Measurements from ENCODE around the gene CLEC16A. TPM values are rescaled to one million over a fixed set of nuclear protein-coding genes. Genes with fewer than 3 reads are reported as not detected.

CLEC16A gene
- total and polyA plus RNA-seq, 2 donors (not counting 1 experiment from before 2014, with no cell fraction given): 21.9 to 79.5 TPM

DNA sequence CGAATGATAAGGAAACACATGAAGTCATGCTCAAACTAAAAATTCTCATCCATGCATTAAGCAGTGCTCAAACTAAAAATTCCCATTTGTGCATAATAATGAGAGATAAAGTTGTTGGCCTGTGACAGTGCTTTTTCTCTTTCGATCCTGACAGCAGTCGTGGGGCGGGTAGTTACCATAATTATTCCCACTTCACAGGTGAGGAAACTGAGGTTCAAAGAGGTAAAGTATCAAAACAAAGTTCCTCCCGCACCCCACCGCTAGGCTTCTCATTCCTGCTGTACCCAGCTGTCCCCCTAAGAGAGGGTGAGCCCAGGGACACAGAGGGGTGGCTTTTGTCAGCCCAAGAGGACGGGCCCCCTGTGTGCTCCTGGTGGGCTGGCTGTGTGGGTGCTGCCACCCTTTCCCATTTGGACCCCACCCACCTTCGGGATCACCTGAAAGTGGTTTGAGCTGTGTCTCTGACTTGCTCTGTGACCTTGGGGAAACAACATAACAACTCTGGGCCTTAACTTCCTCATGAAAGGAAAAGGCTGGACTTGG, 92.6 kb downstream of the CLEC16A start:
- TF ChIP-seq EZH2 (IDR thresholded peaks at IDR 0.05; ENCODE audit: borderline replicate concordance, insufficient read depth, low read depth, low read length, poor library complexity, severe bottlenecking) (no peak), CTCF (IDR thresholded peaks at IDR 0.05) (no peak)
- H3K9ac ChIP-seq (ENCODE audit: low read length): no peak overlapping the region
- no peak for ATAC-seq (ENCODE audit: low read depth)
- H3K9me3 Mint-ChIP-seq (ENCODE audit: insufficient read depth): no peaks in the 10 kb centered on the region
- no peak overlapping the region for H3K27ac ChIP-seq (ENCODE audit: low read length in 2 of 2)
- ChIA-PET POLR2A (no interaction called here), CTCF (no interaction called here)
- peaks cover 3% of the 10 kb centered on the region for H3K79me2 ChIP-seq (ENCODE audit: control insufficient read depth, insufficient read depth, low read length)
- peaks cover 25 to 87% of the 10 kb centered on the region in 2 experiments for H3K36me3 ChIP-seq (replicated peaks in 1 of 2; ENCODE audit: control extremely low read depth in 1 of 2, control insufficient read depth in 1 of 2, extremely low read depth in 1 of 2, insufficient read depth in 2 of 2, low read length in 1 of 2)
- intact Hi-C loops (cut with micrococcal nuclease): no loop called here
- no peaks in the 10 kb centered on the region for H3K27me3 Mint-ChIP-seq
- H3K4me1 ChIP-seq (ENCODE audit: control insufficient read depth in 2 of 2, insufficient read depth in 2 of 2, low read length in 2 of 2): no peaks in the 10 kb centered on the region
- DNase-seq: no peak
- H3K4me3 ChIP-seq (ENCODE audit: control extremely low read depth in 1 of 5, extremely low read depth in 1 of 5, insufficient read depth in 1 of 5, low read depth in 2 of 5, low read length in 4 of 5): no peak overlapping the region
- H4K20me1 ChIP-seq (ENCODE audit: control insufficient read depth, insufficient read depth, low read length, poor library complexity, severe bottlenecking): peaks cover 11% of the 10 kb centered on the region
- no peaks in the 10 kb centered on the region for H3K9me3 ChIP-seq (ENCODE audit: control extremely low read depth in 1 of 3, control insufficient read depth in 2 of 3, insufficient read depth in 1 of 3, low read length in 2 of 3)
- H3K27ac Mint-ChIP-seq: no peak overlapping the region
- 100% methylated on average over 3 of the region's 8 CpGs for WGBS (ENCODE audit: insufficient coverage)
- no peaks in the 10 kb centered on the region for H3K4me1 Mint-ChIP-seq
- no peak overlapping the region for H3K4me2 ChIP-seq (replicated peaks; ENCODE audit: low read depth, low read length, poor library complexity, severe bottlenecking)
- H2AFZ ChIP-seq (ENCODE audit: insufficient read depth, low read depth, low read length, poor library complexity, severe bottlenecking): no peak overlapping the region
- H3K4me3 Mint-ChIP-seq: no peak overlapping the region
- no peaks in the 10 kb centered on the region for H3K27me3 ChIP-seq (replicated peaks in 1 of 4; ENCODE audit: control extremely low read depth in 1 of 4, control insufficient read depth in 3 of 4, insufficient read depth in 4 of 4, low read length in 3 of 4)

GRCh38 chr16:11038305-11038704, 93.9 kb downstream of the CLEC16A start:
- H3K4me3 ChIP-seq (ENCODE audit: control extremely low read depth in 1 of 5, extremely low read depth in 1 of 5, insufficient read depth in 1 of 5, low read depth in 2 of 5, low read length in 4 of 5): no peak overlapping the region
- no peaks in the 10 kb centered on the region for H3K27me3 ChIP-seq (replicated peaks in 1 of 4; ENCODE audit: control extremely low read depth in 1 of 4, control insufficient read depth in 3 of 4, insufficient read depth in 4 of 4, low read length in 3 of 4)
- peaks cover 6% of the 10 kb centered on the region for H4K20me1 ChIP-seq (ENCODE audit: control insufficient read depth, insufficient read depth, low read length, poor library complexity, severe bottlenecking)
- no peaks in the 10 kb centered on the region for H3K4me1 ChIP-seq (ENCODE audit: control insufficient read depth in 2 of 2, insufficient read depth in 2 of 2, low read length in 2 of 2)
- ChIA-PET CTCF (no interaction called here), POLR2A (no interaction called here)
- WGBS (ENCODE audit: insufficient coverage): 100% methylated on average over 1 of the region's 4 CpGs
- H3K9me3 Mint-ChIP-seq (ENCODE audit: insufficient read depth): no peaks in the 10 kb centered on the region
- no peak overlapping the region for H3K27ac ChIP-seq (ENCODE audit: low read length in 2 of 2)
- H3K9ac ChIP-seq (ENCODE audit: low read length): no peak overlapping the region
- no peaks in the 10 kb centered on the region for H3K27me3 Mint-ChIP-seq
- ATAC-seq (ENCODE audit: low read depth) (no peak), DNase-seq (no peak)
- H3K36me3 ChIP-seq (replicated peaks in 1 of 2; ENCODE audit: control extremely low read depth in 1 of 2, control insufficient read depth in 1 of 2, extremely low read depth in 1 of 2, insufficient read depth in 2 of 2, low read length in 1 of 2): peaks cover 17 to 83% of the 10 kb centered on the region in 2 experiments
- no peaks in the 10 kb centered on the region for H3K4me1 Mint-ChIP-seq
- H2AFZ ChIP-seq (ENCODE audit: insufficient read depth, low read depth, low read length, poor library complexity, severe bottlenecking): no peak overlapping the region
- H3K9me3 ChIP-seq (ENCODE audit: control extremely low read depth in 1 of 3, control insufficient read depth in 2 of 3, insufficient read depth in 1 of 3, low read length in 2 of 3): no peaks in the 10 kb centered on the region
- no peak overlapping the region for H3K4me3 Mint-ChIP-seq
- intact Hi-C loops (cut with micrococcal nuclease): no loop called here
- no peaks in the 10 kb centered on the region for H3K79me2 ChIP-seq (ENCODE audit: control insufficient read depth, insufficient read depth, low read length)
- H3K4me2 ChIP-seq (replicated peaks; ENCODE audit: low read depth, low read length, poor library complexity, severe bottlenecking): no peak overlapping the region
- TF ChIP-seq EZH2 (IDR thresholded peaks at IDR 0.05; ENCODE audit: borderline replicate concordance, insufficient read depth, low read depth, low read length, poor library complexity, severe bottlenecking) (no peak), CTCF (IDR thresholded peaks at IDR 0.05) (no peak)
- H3K27ac Mint-ChIP-seq: no peak overlapping the region
